ENCODE data around the gene ZNF787.

The ZNF787 gene

GRCh38 chr19:56085571-56086275 lies 35.4 kb downstream of the ZNF787 start:
- DNase-seq: no peak

- no peak for DNase-seq
Observed at GRCh38 chr19:56084835-56085536, 36.1 kb downstream of the ZNF787 start.

- no peak for DNase-seq
Observed at GRCh38 chr19:56083668-56084067, 37.4 kb downstream of the ZNF787 start.

GRCh38 chr19:56080669-56081401 lies 40.3 kb downstream of the ZNF787 start:
- DNase-seq: peak; percentile 70

- no peak for DNase-seq
Observed at GRCh38 chr19:56079609-56080008, 41.5 kb downstream of the ZNF787 start.

- peak; percentile 57 for DNase-seq
Observed at GRCh38 chr19:56076498-56076897, 44.6 kb downstream of the ZNF787 start.

- DNase-seq: peak; percentile 39
Observed at GRCh38 chr19:56071151-56071550, 49.9 kb downstream of the ZNF787 start.

GRCh38 chr19:56069642-56070041 lies 51.5 kb downstream of the ZNF787 start:
- DNase-seq: no peak

GRCh38 chr19:56066152-56067023 lies 54.7 kb downstream of the ZNF787 start:
- peak; percentile 74 for DNase-seq

- no peak for DNase-seq
Observed at GRCh38 chr19:56053596-56053995, 67.5 kb downstream of the ZNF787 start.

All from NCI-H146 (cell line).